Stimulated activated CD8-positive, alpha-beta memory T cell treated with anti-CD3 and anti-CD28 coated beads, Interleukin-12 subunit alpha, Interleukin-12 subunit beta, amount 100 ng/mL, for 1 hour (primary cell): Measurements from ENCODE around the gene SPTBN5.
A peak's percentile ranks its signal among the peaks of the same experiment; 100 is the strongest.

Experiments used
- DNase-seq: peaks from one replicate; pipeline ENCODE4 v3.0.0-alpha.2; 2020; ENCODE audit warnings: low read depth

Gene SPTBN5

DNA sequence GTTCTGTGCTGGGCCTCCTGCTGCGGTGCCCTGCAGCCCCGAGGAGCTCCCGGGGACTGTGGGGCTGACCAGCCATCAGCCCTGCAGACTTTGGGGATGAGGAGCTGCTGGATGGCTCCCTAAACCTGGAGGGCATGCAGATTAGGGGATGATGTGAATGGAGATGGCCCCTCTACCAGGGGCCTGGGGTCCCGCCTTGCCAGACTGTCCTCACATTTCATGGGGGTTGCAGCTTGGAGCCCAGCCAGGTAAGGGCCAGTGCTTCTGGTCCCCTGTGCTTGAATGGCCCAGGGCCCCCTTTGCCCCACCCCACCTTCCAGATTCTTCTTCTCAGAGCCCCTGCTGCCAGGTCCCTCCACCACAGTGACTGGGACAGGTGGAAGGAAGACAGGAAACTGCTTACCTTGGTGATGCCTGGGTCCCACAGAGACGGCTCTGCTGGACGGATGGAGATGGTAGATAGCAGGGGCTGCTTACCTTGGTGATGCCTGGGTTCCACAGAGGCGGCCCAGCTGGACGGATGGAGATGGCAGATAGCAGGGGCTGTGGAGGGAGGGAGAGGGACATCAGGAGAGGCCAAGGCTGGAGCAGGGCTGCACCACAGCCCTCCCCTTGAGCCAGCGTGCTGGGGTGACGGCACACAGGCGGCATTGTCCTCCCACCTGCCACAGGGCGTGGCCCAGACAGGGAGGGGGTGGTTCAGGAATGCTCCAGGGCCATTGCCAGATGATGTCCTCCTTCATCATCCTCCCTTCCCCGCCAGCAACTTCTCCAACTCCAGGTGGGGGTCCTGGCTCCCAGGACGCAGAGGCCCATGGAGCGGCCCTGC, at the start of gene SPTBN5:
TSS of gene SPTBN5 (minus strand) at position 632 of the 829 bp plus-strand sequence. CDS start at position 76, 556 bp downstream.
- no peak for DNase-seq

GRCh38 chr15:41942886-41943285, 49.0 kb upstream of the SPTBN5 start:
- DNase-seq, result no peak

DNA sequence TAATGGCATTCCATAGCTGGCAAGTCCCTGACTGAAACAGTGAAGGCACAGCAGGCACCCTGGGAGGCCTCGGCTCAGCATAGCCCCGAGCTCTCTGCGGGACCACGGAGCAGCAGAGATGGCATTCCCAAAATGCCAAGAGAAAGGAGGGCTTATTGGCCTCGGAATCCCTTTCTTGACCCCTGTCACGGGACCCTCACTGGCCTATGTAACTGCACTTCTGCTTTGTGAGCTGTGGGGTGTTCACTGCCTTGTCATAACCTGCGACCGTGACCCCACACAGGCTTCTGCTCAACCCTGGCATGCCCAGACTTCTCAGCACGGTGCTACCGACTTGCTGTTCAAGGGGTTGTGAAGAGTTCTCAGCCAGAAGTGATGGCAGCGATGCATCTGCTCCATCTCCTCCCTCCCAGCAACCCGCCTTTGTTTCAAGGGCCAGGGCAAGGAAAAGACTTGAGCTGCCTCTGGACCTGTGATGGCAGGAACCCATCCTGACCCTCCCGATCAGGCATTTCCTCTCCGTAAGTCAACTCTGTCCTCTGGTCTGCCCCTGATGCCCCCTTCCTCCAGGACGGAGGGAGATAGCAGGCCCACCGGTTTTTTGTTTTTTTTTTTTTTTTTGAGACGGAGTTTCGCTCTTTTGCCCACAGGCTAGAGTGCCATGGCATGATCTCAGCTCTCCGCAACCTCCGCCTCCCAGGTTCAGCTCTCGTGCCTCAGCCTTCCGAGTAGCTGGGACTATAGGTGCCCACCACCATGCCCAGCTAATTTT, 48.0 kb upstream of the SPTBN5 start:
- DNase-seq, result no peak

DNA sequence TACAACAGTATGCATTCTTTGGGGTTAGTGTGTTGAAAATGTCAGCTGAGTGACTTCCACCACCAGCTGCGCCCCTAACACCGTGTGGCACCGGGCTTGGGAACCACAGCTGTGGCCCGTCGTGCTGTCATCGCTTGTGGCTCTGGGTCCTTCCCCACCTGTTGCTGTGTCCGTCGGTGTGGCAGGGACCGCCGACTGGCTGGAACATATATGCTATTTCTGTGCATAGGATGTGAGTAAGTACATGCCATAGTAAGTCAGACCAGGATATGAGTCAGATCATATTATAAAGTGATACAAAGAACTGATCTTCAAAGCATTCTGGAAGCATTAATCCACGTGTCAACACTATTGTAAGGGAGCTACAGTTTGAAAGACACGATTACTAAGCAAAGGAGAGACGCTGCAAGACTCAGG, 46.6 kb upstream of the SPTBN5 start:
- no peak for DNase-seq

DNA sequence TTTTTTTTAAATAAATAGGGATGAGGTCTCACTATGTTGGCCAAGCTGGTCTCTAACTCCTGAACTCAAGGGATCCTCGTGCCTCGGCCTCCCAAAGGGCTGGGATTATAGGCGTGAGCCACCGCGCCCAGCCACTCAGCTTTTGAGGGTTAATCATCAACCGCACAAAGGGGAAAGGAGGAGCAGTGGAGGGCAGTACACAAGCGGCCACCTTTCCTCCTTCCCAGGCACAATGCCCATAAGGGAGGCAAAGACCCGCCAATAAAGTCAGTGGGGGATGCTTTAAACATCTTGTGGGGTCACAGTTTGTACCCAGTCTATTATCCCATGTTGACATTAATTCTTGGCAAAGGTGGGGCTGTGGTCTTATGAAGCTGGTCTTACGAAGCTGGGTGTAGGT, 46.1 kb upstream of the SPTBN5 start:
- no peak for DNase-seq

- no peak for DNase-seq
Measured at GRCh38 chr15:41937568-41937923, 43.7 kb upstream of the SPTBN5 start.

GRCh38 chr15:41936649-41937567, 43.1 kb upstream of the SPTBN5 start:
- peak; percentile 62 for DNase-seq

- DNase-seq, result no peak
Measured at GRCh38 chr15:41936155-41936554, 42.3 kb upstream of the SPTBN5 start.

GRCh38 chr15:41935566-41936020, 41.7 kb upstream of the SPTBN5 start:
- no peak for DNase-seq

- peak; percentile 50 for DNase-seq
Measured at GRCh38 chr15:41934843-41935242, 41.0 kb upstream of the SPTBN5 start.

GRCh38 chr15:41933771-41934170, 39.9 kb upstream of the SPTBN5 start:
- no peak for DNase-seq

GRCh38 chr15:41933326-41933725, 39.5 kb upstream of the SPTBN5 start:
- no peak for DNase-seq

- no peak for DNase-seq
Measured at GRCh38 chr15:41932511-41933289, 38.8 kb upstream of the SPTBN5 start.

DNA sequence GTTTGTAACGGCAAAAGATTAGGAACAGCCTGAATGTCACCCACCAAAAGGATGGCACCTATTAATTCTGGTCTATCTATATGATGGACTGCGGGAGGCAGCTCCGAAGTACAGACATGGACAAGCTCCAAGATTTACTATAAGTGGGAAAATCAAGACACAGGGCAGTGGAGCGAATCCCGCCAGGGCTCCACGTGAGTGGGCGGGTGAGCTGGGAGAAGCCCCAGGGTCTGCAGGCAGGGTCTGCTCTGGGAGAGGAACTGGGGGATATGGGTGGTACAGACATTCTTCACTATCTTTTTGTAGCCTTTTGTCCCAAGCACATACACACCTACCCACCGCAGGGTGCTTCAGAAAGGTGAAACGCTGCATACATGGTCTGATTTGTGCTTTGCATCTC, 38.2 kb upstream of the SPTBN5 start:
- no peak for DNase-seq

- no peak for DNase-seq
Measured at GRCh38 chr15:41930867-41931222, 37.0 kb upstream of the SPTBN5 start.

DNA sequence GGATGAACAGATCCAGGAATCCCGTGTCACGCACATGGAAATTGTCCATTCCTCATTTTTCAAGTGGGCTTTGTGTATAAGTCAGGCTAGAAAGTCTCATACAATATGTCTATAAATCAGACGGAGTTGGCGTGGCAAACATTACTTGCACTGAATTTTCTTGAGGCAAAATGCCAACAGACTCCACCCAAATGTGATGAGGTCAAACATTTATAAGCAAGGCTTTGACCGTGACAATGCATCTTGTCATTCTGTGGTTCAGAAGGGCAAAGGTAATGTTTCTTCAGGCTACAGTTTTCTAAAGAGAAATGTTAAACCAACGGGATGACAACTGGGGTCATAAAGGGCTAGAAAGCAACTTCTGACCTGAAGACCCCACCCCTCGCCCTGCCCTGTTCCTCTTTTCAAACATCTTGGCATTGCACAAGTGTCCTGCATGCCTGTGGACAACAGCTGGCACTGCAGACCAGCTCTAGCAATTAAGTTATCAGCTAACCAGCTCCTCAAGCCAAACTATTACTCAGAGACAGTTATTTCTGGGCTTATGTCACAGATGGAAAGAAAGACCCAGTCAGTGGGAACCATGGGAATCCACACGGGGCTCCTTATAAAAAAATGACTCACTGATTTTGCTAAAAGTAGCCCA, 36.5 kb upstream of the SPTBN5 start:
- DNase-seq, result no peak

DNA sequence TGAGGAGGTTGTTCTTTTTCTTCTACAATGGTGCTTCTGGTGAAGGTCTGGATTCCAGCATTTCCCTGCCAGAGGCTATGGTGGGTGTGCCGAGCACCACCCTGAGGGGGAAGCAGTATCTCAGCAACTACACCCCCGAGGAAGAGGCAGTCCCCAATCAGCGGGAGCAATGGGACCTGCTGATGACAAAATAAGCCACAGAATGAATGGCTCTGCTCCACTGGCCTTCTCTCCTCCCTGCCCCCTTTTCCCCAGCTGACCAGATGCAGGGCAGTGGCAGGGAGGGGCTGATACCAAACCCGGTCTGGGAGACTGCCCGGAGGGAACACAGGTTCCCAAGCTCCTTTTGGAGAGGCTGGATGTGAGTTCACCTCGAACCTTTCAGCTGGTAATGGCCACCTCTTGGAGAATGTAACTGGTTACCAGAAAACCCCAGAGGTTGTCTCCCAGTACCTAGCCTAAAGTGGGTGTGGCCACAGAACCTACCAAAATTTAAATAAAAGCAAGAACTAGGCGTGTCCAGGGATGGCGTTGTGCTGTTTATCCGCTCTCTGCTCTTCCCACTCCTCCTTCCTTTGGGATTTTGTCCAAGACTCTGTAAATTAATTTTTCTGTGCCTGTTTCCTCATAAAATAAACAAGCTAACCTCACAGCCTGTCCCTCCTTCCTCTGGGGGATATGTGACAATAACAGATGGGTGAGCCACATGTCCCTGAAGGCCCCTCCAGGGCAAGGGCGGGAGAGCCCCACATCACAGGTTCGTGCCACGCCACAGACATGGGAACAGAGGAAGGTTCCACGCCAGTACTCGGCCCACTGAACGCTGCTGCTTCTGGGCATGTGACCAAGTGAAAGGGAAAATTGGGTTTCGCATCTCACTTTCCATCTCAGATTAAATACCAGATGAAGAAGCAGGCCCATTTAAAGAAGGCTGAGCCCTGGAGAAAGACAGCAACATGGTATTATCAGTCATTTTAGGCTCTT, 35.1 kb upstream of the SPTBN5 start:
- DNase-seq, result no peak

DNA sequence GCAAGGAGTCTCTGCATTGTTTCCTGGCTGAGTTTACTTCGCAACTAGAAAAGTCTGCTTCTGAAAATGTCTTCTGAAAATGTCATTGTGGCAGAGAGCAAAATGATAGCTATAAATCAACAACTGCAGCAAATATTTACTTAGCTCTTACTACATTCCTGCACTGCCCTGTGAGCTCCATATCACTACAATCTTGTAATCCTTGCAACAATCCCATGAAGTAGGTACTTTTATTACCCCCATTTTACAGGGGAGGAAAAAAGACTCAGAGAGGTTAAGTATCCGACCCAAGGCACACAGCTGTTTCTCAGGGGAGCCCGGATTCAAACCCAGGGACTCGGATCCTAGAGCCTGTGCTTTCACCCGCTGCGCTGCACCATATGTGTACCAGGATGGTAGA, 34.2 kb upstream of the SPTBN5 start:
- DNase-seq, result no peak

DNA sequence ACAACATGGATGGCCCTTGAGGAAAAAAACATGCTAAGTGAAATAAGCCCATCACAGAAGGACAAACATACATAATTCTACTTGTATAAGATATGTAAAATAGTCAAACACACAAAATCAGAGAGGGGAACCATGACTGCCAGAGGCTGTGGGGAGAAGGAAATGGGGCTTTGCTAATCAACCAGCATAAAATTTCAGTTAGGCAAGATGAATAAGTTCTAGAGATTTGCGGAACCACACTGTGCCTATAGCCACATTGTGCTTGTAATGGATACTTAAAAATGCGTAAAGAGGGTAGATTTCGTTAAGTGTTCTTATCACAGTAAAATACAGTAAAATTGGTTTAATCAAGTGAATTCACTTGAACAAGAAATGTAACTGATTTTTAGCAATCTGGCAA, 33.7 kb upstream of the SPTBN5 start:
- no peak for DNase-seq
